ENCODE data around the gene CTAGE6.
"Not testable (repeated sequence)": the region's sequence is repeated elsewhere in the genome, so short reads cannot be mapped to it uniquely, and the experiment has no call there.

CTAGE6 gene, protein sequence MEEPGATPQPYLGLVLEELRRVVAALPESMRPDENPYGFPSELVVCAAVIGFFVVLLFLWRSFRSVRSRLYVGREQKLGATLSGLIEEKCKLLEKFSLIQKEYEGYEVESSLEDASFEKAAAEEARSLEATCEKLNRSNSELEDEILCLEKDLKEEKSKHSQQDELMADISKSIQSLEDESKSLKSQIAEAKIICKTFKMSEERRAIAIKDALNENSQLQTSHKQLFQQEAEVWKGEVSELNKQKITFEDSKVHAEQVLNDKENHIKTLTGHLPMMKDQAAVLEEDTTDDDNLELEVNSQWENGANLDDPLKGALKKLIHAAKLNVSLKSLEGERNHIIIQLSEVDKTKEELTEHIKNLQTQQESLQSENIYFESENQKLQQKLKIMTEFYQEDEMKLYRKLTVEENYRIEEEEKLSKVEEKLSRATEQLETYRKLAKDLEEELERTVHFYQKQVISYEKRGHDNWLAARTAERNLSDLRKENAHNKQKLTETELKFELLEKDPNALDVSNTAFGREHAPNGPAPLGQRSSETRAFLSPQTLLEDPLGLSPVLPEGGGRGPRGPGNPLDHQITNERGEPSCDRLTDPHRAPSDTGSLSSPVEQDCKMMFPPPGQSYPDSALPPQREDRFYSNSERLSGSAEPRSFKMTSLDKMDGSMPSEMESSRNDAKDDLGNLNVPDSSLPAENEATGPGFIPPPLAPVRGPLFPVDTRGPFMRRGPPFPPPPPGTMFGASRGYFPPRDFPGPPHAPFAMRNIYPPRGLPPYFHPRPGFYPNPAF

GRCh38 chr7:143757596-143757995 lies at the start of gene CTAGE6:
Gene CTAGE6 (minus strand): TSS chr7:143757696. CDS start chr7:143757658, 38 bp downstream.
- not testable (repeated sequence) for DNase-seq

DNA sequence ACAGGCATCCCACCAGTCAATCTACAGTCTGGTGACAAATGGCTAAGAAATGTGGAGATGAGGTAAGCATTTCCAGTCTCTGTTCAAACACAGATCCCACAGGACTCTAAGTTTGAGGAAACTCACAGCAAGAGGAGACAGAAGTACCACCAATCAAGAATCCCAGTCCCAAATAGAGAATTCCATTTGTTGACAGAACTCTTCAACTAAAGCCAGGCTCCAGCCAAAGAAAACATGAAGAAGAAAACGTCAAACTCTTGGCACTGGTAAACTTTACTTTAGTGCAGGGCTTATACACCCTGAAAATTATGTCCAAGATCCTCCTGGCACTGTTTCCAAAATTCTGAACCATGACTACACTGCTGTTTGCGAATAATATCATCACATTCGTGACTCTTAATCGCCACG lies 49.2 kb upstream of the CTAGE6 start:
- DNase-seq = not testable (repeated sequence)

GRCh38 chr7:143797896-143798290 lies 40.4 kb upstream of the CTAGE6 start:
- DNase-seq = not testable (repeated sequence)

- not testable (repeated sequence) for DNase-seq
Measured at GRCh38 chr7:143797119-143797895, 39.8 kb upstream of the CTAGE6 start.

DNA sequence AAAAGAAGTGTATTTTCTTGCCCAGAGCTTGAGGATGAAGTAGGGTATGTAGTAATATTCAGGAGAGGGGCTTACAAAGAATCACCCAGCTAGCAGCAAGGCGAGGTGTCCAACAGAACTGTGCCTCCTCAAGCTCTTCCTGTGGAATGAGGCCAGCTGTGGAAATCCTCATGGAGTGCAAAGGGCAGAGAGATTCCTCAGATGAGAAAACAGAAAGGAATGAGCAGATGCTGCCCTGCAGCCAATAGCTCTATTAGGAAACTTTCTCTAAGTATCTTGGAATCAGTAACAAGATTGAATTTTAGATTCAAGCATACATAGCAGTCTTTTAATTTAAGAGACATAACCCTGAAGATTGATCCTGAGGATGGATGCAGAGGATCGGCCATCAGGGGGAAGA lies 38.2 kb upstream of the CTAGE6 start:
- DNase-seq = not testable (repeated sequence)

DNA sequence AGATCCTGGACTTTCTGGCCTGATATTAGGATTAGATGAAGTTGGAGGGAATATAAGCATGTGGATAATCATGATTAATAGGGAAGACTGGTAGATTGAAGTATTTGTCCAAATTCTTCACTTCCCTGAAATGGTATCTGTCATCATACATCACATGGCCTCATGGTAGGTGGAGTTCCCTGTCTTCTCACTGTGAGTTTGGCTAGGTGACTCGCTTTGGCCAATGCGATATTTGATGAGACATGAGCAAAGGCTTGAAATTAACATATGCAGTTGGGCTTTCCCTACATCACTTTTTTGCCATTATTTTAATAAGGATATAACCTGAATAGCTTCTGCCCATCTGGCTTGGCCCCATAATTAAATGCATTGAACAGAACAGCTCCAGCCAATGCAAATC lies 35.1 kb upstream of the CTAGE6 start:
- DNase-seq = not testable (repeated sequence)

DNA sequence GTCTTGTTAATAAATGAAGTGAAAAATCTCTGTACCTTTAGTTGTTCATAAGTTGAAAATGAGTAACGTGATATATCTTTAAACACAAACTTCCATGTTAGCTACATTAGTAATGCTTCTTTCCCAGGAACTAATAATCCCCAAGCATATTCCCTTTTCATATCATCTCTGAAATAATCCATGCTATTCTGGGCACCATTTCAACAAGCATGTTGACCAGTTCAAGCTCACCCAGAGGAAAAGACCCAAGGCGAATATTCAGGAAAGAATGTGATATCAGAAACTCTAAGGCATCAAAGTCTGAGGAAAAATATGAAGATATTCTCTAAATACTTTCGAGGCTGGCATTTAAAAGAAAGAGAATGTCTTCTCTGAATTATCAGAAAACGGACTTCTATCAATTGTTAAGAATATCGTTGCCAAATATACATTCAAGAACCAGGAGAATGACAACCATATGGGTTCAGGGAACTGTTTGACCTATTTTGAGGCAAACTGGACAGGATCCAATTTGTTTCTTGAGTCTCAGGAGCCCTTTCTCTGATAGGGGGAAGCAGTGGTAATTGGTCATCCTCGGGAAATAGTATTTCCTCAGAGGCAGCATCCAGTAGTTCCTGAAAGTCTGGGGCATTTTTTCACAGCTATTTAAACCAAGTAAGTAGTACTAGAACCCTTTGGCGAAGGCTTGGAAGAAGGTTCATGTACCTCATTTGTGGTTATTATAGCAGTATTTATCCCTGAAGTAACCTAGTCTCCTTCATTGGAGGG lies 28.1 kb upstream of the CTAGE6 start:
- DNase-seq = not testable (repeated sequence)

DNA sequence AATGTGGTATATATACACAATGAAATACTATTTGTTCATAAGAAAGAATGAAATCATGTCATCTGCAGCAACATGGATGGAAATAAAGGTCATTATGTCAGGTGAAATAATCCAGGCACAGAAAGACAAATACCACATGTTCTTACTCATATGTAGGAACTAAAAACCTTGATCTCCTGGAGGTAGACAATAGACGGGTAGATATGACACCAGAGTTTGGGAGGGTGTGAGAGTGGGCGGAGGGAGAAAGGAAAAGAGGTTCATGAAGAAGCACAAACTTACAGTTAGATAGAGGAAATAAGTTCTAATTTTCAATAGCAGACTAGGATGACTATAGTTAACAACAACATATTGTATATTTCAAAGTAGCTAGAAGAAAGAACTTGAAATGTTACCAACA lies 22.1 kb upstream of the CTAGE6 start:
- DNase-seq = not testable (repeated sequence)

DNA sequence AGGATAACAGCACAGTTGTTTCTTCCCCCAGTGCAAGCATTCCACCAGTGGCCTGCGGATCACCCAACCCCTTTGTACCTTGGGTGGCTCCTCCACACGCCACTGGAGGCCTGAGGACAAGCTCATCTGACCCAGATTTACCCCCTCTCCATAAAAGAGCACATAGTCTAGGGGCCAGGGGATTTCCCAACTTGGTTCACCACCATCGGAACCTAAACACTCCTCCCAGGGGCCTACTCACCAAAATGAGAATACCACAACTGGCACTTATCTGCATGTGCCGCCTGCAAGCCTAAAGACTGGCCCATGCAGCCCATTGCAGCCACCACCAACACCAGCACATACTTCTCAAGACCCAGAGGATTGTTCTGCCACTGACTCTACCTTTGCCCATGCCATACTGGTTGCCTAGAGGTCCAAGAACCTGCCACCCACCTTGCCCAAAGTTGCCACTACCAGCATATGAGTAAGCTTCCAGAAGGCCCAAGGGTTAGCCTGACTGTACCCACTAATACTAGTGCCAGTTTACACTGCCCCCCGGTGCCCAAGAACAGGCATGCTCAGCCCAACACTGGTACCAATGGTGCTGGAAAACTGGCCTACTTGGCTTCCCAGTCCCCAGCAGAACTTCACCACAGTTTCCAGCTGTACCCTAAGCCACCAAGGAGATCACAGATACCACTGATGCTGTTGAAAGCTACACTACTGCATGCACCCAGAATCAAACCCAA lies 15.4 kb upstream of the CTAGE6 start:
- DNase-seq = not testable (repeated sequence)

- not testable (repeated sequence) for DNase-seq
Measured at GRCh38 chr7:143767531-143767930, 10.0 kb upstream of the CTAGE6 start.

DNA sequence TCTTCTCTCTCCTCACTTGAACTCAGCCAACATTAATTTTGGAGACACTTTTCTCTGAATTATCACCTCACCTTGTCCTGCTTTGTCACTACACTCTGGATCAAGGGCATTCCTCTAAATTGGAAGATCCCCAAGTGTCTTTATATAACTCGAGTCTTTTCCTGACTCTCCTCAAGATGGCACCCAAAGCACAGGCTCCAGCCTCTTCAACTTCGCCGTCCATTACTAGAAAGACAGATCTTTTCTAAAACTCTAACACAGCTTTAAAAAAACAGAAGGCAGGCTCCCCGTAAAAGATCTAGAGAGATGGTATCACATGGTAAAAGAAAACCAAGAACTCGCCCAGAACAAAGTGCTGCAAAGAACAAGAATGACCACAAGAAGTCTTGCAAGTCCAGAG lies 8.2 kb upstream of the CTAGE6 start:
- not testable (repeated sequence) for DNase-seq

- DNase-seq = not testable (repeated sequence)
Measured at GRCh38 chr7:143763065-143763464, 5.6 kb upstream of the CTAGE6 start.

DNA sequence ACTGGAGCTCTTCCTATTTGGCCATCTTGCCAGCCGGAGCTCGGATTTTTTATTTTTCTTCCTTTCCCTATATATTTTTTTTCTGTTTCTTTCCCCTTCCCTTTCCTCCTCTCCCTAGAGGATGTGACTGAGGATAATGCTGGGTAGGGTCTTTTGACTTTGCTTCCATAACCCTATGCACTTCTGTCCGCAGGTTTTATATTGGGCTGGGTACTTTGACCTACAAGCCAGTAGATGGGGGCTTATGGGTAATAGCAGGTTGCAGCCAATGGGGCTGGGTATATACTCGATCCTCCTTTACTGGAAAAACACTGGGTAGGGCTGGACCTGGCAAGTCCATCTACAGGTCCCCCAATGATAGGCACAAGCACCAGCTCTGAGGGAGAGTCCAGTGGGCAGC lies 12.2 kb downstream of the CTAGE6 start:
- not testable (repeated sequence) for DNase-seq

DNA sequence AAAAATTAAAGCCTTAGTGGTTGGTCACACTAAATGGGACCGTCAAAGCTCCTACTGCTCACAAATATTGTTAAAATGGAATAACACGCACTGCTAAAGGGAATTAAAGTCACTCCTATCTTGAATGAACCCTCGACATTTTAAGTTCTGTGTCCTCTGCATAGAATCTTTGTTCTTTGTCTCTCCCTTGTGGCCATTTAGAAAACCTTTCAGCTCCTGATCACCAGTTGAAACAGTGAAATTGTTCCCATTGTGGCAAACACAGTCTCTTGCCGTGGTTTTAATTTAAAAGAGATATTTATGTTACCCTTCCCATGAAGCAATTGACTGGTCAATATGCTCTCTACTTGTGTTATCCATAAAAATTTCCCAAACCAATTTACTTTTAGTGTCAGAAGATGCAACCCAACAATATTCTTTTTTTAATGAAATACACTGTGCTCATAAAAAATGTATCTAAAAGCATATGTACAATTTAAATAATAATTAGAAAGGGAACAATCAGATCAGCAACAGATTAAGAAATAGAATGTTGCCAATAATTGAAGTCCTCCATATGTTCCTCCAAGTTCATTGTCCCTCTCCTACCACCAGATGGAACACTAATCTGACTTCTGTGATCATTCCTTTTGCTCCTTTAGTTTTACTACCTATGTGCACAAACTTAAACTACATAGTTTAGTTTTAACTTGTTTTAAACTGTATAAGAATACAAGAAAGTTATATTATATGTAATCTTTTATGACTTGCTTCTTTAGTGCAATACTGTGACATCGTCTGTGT lies 20.3 kb downstream of the CTAGE6 start:
- DNase-seq = not testable (repeated sequence)

- no peak for DNase-seq
Measured at GRCh38 chr7:143735962-143736361, 21.5 kb downstream of the CTAGE6 start.

- DNase-seq = no peak
Measured at GRCh38 chr7:143733876-143734275, 23.6 kb downstream of the CTAGE6 start.

DNA sequence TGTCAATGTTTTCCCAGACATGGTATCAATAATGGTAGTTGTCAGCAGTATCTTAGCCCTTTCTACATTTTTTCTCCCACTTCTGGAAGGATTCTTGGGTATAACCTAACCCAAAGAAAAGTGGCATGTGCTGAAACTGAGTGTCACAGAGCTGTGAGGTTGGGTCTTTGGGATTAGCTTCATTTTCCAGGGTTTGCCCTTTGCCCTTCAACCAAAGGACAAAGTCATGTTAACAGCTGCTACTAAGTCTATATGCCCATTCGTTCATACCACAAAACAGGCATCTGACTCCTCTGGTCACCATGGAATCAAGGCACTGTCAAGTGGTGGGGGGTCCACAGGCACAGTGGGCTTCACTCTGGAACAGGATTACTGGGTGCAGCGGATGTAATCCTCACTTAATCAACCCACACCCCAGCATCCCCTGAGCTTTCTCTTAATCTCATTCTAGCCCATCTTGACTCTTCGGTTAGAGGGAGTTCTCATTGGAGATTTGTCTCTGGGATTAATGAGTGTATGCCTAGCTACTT lies 29.1 kb downstream of the CTAGE6 start:
- no peak for DNase-seq

GRCh38 chr7:143727561-143727960 lies 29.9 kb downstream of the CTAGE6 start:
- DNase-seq = not testable (repeated sequence)

DNA sequence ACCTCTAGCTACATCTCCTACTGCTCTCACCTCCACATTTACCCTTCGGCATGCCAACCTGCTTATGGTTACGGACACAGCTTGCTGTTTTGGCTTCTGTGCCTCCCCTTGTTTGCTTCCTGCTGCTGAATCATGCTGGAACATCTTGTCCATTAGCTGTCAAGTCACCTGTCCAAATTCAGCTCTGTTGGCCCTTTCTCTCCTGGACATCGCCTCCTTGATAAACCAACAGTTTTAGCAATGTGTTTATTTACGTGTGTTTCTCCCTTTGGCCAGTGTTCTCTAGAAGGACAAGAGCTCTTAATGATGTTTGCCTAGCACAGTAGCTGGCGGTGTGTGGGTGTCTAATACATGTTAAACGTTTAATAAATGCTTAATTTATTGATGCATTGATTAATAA lies 31.4 kb downstream of the CTAGE6 start:
- not testable (repeated sequence) for DNase-seq

DNA sequence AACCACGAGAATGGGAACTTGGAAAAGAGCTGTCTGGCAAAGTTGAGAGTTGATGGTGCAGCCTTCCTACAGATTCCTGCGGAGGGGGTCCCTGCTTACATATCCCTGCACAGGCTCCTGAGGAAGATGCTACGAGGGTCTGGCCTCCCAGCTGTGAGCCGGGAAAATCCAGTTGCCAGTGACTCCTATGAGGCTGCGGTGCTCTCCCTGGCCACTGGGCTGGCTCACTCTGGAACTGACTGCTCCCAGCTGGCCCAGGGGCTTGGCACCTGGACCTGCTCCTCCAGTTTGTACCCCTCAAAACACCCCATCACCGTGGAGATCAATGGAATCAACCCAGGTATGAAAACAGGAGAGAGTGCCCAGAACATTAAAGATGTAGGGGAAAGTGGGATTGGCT lies 37.2 kb downstream of the CTAGE6 start:
- not testable (repeated sequence) for DNase-seq
